Activated T-helper 1 cell treated with anti-CD3 and anti-CD28 coated beads, Interleukin-12 subunit alpha, Interleukin-12 subunit beta, Interleukin-2, Interleukin-4 antibody, amounts not matched to agents 30 ng/mL and 10 ng/mL and 1 ng/mL, durations not matched to agents 14 hours and 24 hours and 36 hours (primary cell): ENCODE results near the gene BLCAP. TPM values are rescaled to one million over a fixed set of nuclear protein-coding genes. Genes with fewer than 3 reads are reported as not detected.
"Not testable (repeated sequence)": the region's sequence is repeated elsewhere in the genome, so short reads cannot be mapped to it uniquely, and the experiment has no call there.

ENCODE experiments used
- DNase-seq: peaks from one replicate; pipeline ENCODE4 v3.0.0; 2021; ENCODE audit warnings: low spot score
- H3K27ac Mint-ChIP-seq: one replicate; pipeline ENCODE4 v1.8.0; 2021; ENCODE audit warnings: mild to moderate bottlenecking, mixed read lengths
- H3K27me3 Mint-ChIP-seq: one replicate; pipeline ENCODE4 v1.8.0; 2022; ENCODE audit warnings: mild to moderate bottlenecking, moderate library complexity, mixed read lengths; ENCODE audit not compliant: insufficient read depth
- H3K36me3 Mint-ChIP-seq: one replicate; pipeline ENCODE4 v1.8.0; 2021; ENCODE audit warnings: low read depth, mixed read lengths
- H3K4me1 Mint-ChIP-seq: one replicate; pipeline ENCODE4 v1.8.0; 2021; ENCODE audit warnings: low read depth, mixed read lengths
- H3K4me3 Mint-ChIP-seq: one replicate; pipeline ENCODE4 v1.8.0; 2021; ENCODE audit warnings: mild to moderate bottlenecking, moderate library complexity, mixed read lengths
- H3K9me3 Mint-ChIP-seq: one replicate; pipeline ENCODE4 v1.8.0; 2021; ENCODE audit warnings: mixed read lengths
- intact Hi-C: fragments of 100-400 bp; cut with micrococcal nuclease; formaldehyde crosslinking; loops from one replicate; pipeline ENCODE4 v1.15.1; 2024
- total RNA-seq: library from RNA; stranded (reverse); gene quantifications from 2 replicates; pipeline ENCODE4 v1.2.3, GENCODE V29; 2022

BLCAP gene
- total RNA-seq, 1 donor from 2014 or later, result 32.1 TPM

DNA sequence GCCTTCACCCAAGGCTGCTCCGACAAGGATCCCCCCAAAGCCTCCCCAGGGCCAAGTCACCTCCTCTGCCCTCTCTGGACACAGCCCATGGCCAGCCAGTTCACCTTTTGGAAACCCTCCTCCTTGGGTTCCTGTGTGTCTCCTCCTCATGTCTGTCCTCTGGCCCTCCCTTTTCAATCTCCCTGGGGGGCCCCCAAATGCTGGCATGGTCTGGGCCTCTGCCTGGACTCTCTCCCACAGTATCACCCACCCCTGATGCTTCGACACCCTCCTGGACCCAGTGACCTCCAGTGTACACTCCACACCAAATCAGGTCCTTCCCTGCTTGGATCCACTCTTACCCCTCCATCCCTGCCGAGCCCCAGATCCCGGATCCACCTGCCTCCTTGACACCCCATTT lies 53.3 kb downstream of the BLCAP start:
- H3K4me1 Mint-ChIP-seq, result no peaks in the 10 kb centered on the region

DNA sequence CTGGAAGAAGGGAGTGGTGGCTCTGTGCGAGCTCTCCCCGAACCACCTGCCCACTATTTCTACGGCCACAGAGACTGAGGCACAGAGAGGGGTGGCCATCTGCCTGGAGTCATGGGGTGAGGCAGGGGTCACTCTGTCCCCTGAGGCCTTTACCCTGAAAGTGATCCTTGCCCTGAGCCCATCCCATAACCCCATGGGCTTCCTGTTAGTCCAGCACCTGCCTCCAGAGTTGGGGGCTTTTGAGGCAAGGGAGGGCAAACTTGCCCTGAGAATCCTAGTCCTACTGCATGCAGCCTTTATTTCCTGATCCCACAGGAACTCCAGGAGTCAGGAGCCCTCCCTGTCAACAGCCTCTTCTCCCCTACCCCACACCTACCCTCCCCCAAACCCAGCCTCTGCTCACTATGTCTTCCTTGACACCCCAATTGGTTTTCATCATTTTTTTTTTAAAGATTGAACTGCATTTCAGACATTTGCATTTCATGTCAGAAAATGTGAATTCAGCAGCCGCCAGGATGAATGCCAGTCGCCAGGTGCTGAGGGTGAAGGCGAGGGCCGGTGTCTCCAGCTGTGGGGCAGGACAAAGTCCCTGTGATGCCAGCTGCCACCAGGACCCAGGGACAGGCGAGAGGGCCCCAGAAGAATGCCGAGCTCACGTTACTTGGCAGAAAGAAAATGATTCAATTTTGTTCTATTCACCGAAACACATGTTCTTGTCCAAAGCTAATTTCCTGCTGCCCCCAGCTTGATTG lies 54.3 kb downstream of the BLCAP start:
- Mint-ChIP-seq H3K9me3 (no peaks in the 10 kb centered on the region), H3K27ac (no peak overlapping the region)

More for the DNA sequence above, 53.3 kb downstream of the BLCAP start:
- no peak overlapping the region for H3K4me3 Mint-ChIP-seq
- peaks cover 8% of the 10 kb centered on the region for H3K27me3 Mint-ChIP-seq
- intact Hi-C loops, result no loop called here
- H3K36me3 Mint-ChIP-seq, result no peaks in the 10 kb centered on the region
- no peaks in the 10 kb centered on the region for H3K9me3 Mint-ChIP-seq
- no peak overlapping the region for H3K27ac Mint-ChIP-seq
- no peak for DNase-seq

DNA sequence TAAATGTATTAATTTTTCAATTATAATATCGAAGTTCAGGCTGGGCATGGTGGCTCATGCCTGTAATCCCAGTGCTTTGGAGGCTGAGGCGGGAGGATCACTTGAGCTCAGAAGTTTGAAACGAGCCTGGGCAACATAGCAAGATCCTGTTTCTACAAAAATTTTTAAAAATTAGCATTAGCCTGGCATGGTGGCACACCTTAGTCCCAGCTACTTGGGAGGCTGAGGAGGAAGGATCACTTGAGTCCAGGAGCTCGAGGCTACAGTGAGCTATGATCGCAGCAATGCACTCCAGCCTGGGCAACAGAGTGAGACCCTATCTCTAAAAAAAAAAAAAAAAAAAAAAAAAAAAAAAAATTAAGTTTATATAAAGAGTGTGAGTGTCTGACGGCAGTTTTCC lies 55.2 kb downstream of the BLCAP start:
- not testable (repeated sequence) for H3K27ac Mint-ChIP-seq

More for the DNA sequence above, 54.3 kb downstream of the BLCAP start:
- peaks cover 10% of the 10 kb centered on the region for H3K27me3 Mint-ChIP-seq
- intact Hi-C loops, result no loop called here
- no peaks in the 10 kb centered on the region for H3K36me3 Mint-ChIP-seq
- no peak overlapping the region for H3K4me3 Mint-ChIP-seq
- no peak for DNase-seq
- H3K4me1 Mint-ChIP-seq, result no peaks in the 10 kb centered on the region

DNA sequence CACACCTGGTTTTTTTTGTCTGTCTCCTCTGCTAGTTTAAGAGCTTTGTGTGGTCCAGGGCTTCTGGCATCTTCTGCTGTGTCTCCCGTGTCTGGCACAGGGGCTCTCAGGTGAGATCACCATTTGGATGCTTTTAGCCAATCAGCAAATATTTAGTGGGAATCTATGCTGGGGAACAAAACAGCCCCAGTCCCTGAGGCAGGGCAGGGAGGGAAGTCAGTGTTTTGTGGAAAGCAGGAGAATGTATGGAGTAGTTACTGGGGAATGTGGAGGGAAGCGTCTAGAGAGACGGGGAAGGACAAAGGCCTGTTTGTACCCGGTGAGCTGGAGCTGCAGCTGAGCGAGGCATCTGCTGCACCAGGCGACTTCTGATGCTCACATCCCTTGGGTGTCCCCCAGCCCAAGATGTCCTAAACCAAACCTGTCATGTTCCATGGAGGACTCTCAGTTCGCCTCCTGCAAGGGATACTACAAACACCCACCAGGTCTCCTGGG lies 55.9 kb downstream of the BLCAP start:
- intact Hi-C loops, result no loop called here
- Mint-ChIP-seq H3K27ac (no peak overlapping the region), H3K27me3 (peaks cover 10% of the 10 kb centered on the region), H3K4me1 (no peaks in the 10 kb centered on the region), H3K36me3 (no peaks in the 10 kb centered on the region), H3K9me3 (no peaks in the 10 kb centered on the region), H3K4me3 (no peak overlapping the region)
- DNase-seq, result no peak

More for the DNA sequence above, 55.2 kb downstream of the BLCAP start:
- H3K27me3 Mint-ChIP-seq, DNase-seq, H3K4me1 Mint-ChIP-seq, H3K4me3 Mint-ChIP-seq, intact Hi-C loops, H3K36me3 Mint-ChIP-seq, H3K9me3 Mint-ChIP-seq: not testable (repeated sequence)

DNA sequence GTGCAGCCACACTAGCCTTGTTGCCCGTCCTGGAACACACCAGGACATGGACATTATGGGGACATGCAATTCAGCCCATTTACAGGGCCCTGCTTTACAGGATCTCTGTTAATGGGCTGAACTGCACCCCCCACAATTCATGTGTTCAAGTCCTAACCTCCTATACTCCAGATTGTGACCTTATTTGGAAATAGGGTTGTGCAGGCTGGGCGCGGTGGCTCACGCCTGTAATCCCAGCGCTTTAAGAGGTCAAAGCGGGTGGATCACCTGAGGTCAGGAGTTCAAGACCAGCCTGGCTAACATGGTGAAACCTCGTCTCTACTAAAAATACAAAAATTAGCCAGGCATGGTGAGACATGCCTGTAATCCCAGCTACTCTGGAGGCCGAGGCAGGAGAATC lies 57.5 kb downstream of the BLCAP start:
- H3K27me3 Mint-ChIP-seq, result peaks cover 12% of the 10 kb centered on the region
- H3K27ac Mint-ChIP-seq, intact Hi-C loops, H3K4me3 Mint-ChIP-seq, H3K36me3 Mint-ChIP-seq, H3K9me3 Mint-ChIP-seq, DNase-seq, H3K4me1 Mint-ChIP-seq: not testable (repeated sequence)

DNA sequence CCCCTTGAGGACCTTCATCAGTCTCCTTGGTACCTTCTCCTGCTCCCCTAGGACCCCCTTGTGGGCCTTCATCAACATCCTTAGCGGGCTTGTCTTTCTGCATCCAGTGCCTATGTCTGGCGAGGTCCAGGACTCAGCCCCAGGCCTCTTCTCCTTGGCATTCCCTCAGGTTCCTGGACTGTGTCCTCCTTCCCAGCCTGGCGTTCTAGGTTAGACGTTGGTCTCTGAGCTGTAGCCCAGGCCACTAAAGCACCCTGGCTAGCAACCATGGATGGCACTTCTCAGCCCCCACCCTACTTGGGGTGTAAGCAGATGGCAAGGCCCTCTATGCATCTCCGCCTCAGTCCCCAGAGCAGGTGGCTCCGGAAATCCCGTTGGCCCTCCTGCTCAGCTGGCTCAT lies 58.1 kb downstream of the BLCAP start:
- no peaks in the 10 kb centered on the region for H3K36me3 Mint-ChIP-seq
- peaks cover 14% of the 10 kb centered on the region for H3K27me3 Mint-ChIP-seq
- no peaks in the 10 kb centered on the region for H3K4me1 Mint-ChIP-seq
- H3K9me3 Mint-ChIP-seq, result no peaks in the 10 kb centered on the region
- no peak for DNase-seq
- intact Hi-C loops, result no loop called here
- no peak overlapping the region for H3K27ac Mint-ChIP-seq
- H3K4me3 Mint-ChIP-seq, result no peak overlapping the region

DNA sequence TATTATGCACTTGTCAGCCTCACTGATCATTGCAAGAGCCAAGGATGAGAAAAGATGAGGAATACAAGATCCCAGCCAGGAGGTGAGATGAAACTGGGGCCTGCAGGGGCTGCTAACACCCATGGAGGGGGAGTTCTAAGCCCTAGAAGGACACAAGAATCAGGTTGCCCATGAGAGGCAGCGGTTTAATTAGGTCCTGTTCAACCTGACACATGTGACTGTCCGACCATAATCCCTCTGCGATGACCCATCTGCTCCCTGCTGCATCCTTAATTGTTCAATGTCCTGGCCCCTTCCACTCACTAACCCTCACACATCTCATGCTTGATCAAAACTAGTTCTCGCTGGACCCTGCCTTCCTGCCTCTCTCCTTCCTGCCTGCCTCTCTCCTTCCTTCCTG lies 58.8 kb downstream of the BLCAP start:
- no peaks in the 10 kb centered on the region for H3K36me3 Mint-ChIP-seq
- intact Hi-C loops, result no loop called here
- no peak for DNase-seq
- H3K27ac Mint-ChIP-seq, result no peak overlapping the region
- H3K4me1 Mint-ChIP-seq, result no peaks in the 10 kb centered on the region
- H3K27me3 Mint-ChIP-seq, result peaks cover 16% of the 10 kb centered on the region
- H3K4me3 Mint-ChIP-seq, result no peak overlapping the region
- H3K9me3 Mint-ChIP-seq, result no peaks in the 10 kb centered on the region

Other genes with a start within 250 kb of the BLCAP start
- gene MANBAL, start 238.2 kb downstream of the BLCAP start, total RNA-seq, result 14.6 and 16.4 TPM in 2 replicates
- gene SRC, start 181.7 kb downstream of the BLCAP start, total RNA-seq, result 6.2 and 6.4 TPM in 2 replicates
- 0.29 TPM in 1 of 2 replicates, not detected in the other for gene NNAT, start 6.6 kb downstream of the BLCAP start, total RNA-seq
- 93.5 and 105 TPM in 2 replicates for gene CTNNBL1, start 166.2 kb upstream of the BLCAP start, total RNA-seq